Activated CD8-positive, alpha-beta memory T cell treated with anti-CD3 and anti-CD28 coated beads, Interleukin-2, amount 10 ng/mL, durations not matched to agents 7 days and 5 days (primary cell): ENCODE data around the gene RNF10. TPM values are rescaled to one million over a fixed set of nuclear protein-coding genes. Genes with fewer than 3 reads are reported as not detected.
A peak's percentile ranks its signal among the peaks of the same experiment; 100 is the strongest.
"Not testable (repeated sequence)": the region's sequence is repeated elsewhere in the genome, so short reads cannot be mapped to it uniquely, and the experiment has no call there.

Experiments
- ATAC-seq: fragments of 150-1000 bp; cut with Tn5 transposase; one replicate; pipeline ENCODE4 v1.10.0; 2021; ENCODE audit warnings: moderate library complexity
- CTCF ChIA-PET: fragments of 350-600 bp; sonication (Branson Sonifier 250); formaldehyde crosslinking; loops from one replicate; lab custom pipeline; 2021; ENCODE audit warnings: antibody characterized with exemption; lab: Charles Lee
- DNase-seq: peaks from one replicate; pipeline ENCODE4 v3.0.0-alpha.2; 2020
- H3K27ac Mint-ChIP-seq: one replicate; pipeline ENCODE4 v1.8.0; 2021; ENCODE audit warnings: mild to moderate bottlenecking, mixed read lengths
- H3K27me3 Mint-ChIP-seq: one replicate; pipeline ENCODE4 v1.8.0; 2021; ENCODE audit warnings: mixed read lengths
- H3K36me3 Mint-ChIP-seq: one replicate; pipeline ENCODE4 v1.8.0; 2021; ENCODE audit warnings: mild to moderate bottlenecking, mixed read lengths
- H3K4me1 Mint-ChIP-seq: one replicate; pipeline ENCODE4 v1.8.0; 2021; ENCODE audit warnings: mixed read lengths
- H3K4me3 Mint-ChIP-seq: one replicate; pipeline ENCODE4 v1.8.0; 2021; ENCODE audit warnings: mild to moderate bottlenecking, moderate library complexity, mixed read lengths
- H3K9me3 Mint-ChIP-seq: one replicate; pipeline ENCODE4 v1.8.0; 2022; ENCODE audit warnings: low read depth, mixed read lengths
- total RNA-seq, 2 experiments: library from RNA; stranded (reverse); gene quantifications; one replicate each; pipeline ENCODE4 v1.2.3, GENCODE V29; 2021

The RNF10 gene
- total RNA-seq, 2 experiments from 2014 or later = 209 to 217 TPM

DNA sequence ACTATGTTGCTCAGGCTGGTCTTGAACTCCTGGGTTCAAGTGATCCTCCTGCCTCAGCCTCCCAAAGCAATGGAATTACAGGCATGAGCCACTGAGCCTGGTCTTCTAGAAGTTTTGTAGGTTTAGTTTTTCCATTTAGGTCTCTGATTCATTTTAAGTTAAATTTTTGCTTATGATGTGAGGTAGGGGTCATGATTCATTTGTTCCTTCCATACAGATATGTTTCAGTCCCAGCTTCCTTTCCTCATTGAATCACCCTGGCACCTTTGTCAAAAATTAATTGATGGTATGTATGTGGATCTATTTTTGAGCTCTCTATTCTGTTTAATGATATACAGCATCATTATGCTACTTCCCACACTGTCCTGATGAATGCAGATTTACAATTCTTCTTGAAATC lies 80.7 kb downstream of the RNF10 start:
- Mint-ChIP-seq H3K4me1 (no peaks in the 10 kb centered on the region), H3K36me3 (no peaks in the 10 kb centered on the region), H3K4me3 (no peak overlapping the region), H3K27ac (no peak overlapping the region), H3K27me3 (peaks cover 24% of the 10 kb centered on the region), H3K9me3 (no peaks in the 10 kb centered on the region)
- DNase-seq = no peak
- no peak for ATAC-seq
- CTCF ChIA-PET = no interaction called here

DNA sequence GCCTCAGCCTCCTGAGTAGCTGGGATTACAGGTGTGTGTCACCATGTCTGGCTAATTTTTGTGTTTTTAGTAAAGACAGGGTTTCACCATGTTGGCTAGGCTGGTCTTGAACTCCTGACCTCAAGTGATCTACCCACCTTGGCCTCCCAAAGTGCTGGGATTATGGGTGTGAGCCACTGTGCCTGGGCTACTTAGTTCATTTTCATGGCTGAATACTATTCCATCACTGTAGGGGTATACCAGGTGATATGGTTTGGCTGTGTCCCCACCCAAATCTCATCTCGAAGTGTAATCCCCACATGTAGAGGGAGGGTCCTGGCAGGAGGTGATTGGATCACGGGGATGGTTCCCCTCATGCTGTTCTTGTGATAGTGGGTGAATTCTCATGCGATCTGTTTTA lies 83.0 kb downstream of the RNF10 start:
- peaks cover 34% of the 10 kb centered on the region for H3K27me3 Mint-ChIP-seq
- DNase-seq, H3K27ac Mint-ChIP-seq, H3K4me1 Mint-ChIP-seq, ATAC-seq, H3K9me3 Mint-ChIP-seq, CTCF ChIA-PET, H3K4me3 Mint-ChIP-seq, H3K36me3 Mint-ChIP-seq: not testable (repeated sequence)

DNA sequence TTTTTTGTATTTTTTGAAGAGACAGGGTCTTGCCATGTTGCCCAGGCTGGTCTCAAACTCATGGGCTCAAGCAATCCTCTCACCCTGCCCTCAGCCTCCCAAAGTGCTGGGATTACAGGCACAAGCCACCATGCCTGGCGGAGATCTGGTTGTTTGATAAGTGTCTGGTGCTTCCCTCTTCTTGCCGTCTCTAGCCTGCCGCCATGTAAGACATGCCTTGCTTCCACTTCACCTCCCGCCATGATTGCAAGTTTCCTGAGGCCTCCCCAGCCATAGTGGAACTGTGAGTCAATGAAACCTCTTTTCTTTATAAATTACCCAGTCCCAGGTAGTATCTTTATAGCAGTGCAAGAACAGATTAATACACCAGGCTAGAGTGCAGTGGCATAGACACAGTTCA lies 83.6 kb downstream of the RNF10 start:
- ATAC-seq, DNase-seq, H3K4me1 Mint-ChIP-seq, H3K4me3 Mint-ChIP-seq, H3K27ac Mint-ChIP-seq, H3K36me3 Mint-ChIP-seq, H3K9me3 Mint-ChIP-seq, CTCF ChIA-PET: not testable (repeated sequence)
- H3K27me3 Mint-ChIP-seq = peaks cover 34% of the 10 kb centered on the region

DNA sequence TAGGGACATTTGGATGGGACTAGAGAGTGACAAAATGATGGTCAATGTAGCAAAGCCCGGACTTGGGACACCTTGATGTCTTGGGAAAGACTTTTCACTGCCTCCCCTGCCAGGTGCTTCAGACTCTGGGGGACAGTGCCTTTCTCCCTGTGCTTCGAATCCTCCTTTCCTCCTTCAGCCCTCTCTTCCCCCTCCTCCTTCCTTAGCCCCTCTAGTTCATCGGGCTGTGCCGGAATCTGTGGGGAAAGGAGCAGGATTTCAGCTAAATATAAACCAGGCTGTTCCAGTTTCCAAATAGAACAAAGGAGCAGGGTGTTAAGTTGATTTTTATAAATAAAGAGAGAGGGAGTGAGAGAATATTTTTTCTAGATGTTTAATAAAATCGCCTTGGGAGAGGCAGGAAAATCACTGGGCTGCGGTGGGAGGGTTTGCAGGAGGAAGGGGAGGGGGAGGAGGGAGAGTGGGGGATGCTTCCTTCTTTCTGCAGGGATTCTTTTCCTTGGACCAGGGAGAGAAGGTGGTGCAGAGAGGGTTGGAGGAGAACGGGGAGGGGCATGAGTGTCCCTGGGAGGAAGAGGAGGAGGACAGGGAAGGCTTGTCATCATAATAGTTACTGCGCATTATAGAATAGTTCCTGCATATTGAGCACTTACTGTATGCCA lies 84.9 kb downstream of the RNF10 start:
- H3K27me3 Mint-ChIP-seq = peaks cover 30% of the 10 kb centered on the region
- no peaks in the 10 kb centered on the region for H3K4me1 Mint-ChIP-seq
- no peak overlapping the region for H3K4me3 Mint-ChIP-seq
- DNase-seq (no peak), ATAC-seq (no peak)
- H3K9me3 Mint-ChIP-seq = no peaks in the 10 kb centered on the region
- CTCF ChIA-PET = interaction anchor here (0.6 kb wide), 2 partner anchors 17 to 27 kb away, joined by 3 to 4 read pairs; no protein-coding TSS in a partner anchor
- H3K36me3 Mint-ChIP-seq = no peaks in the 10 kb centered on the region
- H3K27ac Mint-ChIP-seq = no peak overlapping the region

DNA sequence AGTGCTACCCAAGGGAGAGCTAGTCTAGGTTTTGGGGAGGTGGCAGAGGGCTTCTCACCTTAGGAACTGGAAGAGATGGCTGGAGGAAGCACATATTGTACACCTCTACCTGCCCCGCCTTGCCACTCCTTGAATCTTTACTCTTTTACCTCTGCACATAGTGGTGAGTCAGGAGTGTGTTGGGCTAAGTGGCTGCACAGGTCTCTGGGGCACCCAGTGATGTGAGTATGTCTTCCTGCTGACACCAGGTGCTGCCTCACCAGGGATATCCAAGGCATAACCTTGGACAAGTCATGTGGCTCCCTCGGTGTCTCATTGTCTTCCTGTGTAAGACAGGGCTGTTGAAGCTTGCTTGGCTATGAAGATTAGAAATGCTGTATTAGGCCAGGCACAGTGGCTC lies 86.5 kb downstream of the RNF10 start:
- H3K4me1 Mint-ChIP-seq = no peaks in the 10 kb centered on the region
- H3K36me3 Mint-ChIP-seq = no peaks in the 10 kb centered on the region
- no peak overlapping the region for H3K4me3 Mint-ChIP-seq
- peaks cover 30% of the 10 kb centered on the region for H3K27me3 Mint-ChIP-seq
- ATAC-seq (no peak), DNase-seq (no peak)
- H3K9me3 Mint-ChIP-seq = no peaks in the 10 kb centered on the region
- H3K27ac Mint-ChIP-seq = no peak overlapping the region
- CTCF ChIA-PET = interaction anchor here (0.5 to 1.0 kb wide), 2 partner anchors 38 to 932 kb away, joined by 3 to 5 read pairs; no protein-coding TSS in a partner anchor

DNA sequence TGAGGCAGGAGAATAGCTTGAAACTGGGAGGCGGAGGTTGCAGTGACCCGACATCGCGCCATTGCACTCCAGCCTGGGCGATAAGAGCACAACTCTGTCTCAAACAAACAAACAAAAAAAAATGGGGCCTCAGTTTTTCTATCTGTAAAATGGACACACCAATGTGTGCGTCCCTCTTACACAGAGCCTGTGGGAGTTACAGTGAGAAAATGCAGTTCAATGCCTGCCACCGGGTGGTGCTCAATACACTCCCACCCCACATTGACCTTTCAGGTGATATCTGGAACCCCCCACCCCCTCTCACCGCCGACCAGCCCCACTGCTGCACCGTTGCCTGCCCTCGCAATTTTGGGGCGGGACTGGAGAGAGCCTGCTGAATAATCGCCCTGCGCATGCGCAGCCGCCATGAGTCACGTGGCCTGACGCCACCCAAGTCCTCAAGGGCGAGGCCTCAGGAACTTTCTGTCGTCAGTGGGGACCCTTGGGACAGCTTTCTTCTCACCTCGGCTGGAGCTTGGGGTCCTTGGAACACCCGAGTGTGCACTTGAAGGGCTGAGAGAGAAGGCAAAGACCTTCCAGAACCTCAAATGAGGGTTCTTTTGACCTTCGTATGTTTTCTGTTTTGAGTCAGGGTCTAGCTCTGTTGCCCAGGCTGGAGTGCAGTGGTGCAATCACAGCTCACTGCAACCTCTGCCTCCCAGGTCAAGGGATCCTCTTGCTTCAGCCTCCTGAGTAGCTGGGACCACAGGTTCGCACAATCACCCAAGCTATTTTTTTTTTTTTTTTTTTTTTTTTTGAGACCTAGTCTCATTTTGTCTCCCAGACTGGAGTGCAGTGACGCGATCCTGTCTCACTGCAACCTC lies 91.6 kb downstream of the RNF10 start:
- Mint-ChIP-seq H3K36me3 (no peaks in the 10 kb centered on the region), H3K27me3 (peaks cover 10% of the 10 kb centered on the region), H3K9me3 (no peaks in the 10 kb centered on the region), H3K4me3 (no peak overlapping the region), H3K4me1 (no peaks in the 10 kb centered on the region), H3K27ac (no peak overlapping the region)
- DNase-seq (peak; percentile 61), ATAC-seq (peak; percentile 33)
- CTCF ChIA-PET = interaction anchor here (0.7 to 2.9 kb wide), 9 partner anchors 11 to 378 kb away, joined by 3 to 10 read pairs (median 3); no protein-coding TSS in a partner anchor

Other genes with a start within 250 kb of the RNF10 start
- 1,000 to 10,000 TPM in 1 of 2 experiments, 100 to 1,000 TPM in 1; 953 to 3,569 TPM for gene RNU4-2, start 242.5 kb upstream of the RNF10 start, total RNA-seq
- 1,000 to 10,000 TPM in 1 of 2 experiments, 100 to 1,000 TPM in 1; 780 to 2,122 TPM for gene RNU4-1, start 241.1 kb upstream of the RNF10 start, total RNA-seq
- 1 to 10 TPM; 2.4 to 3.0 TPM for gene SIRT4, start 232.0 kb upstream of the RNF10 start, total RNA-seq
- gene PLA2G1B, start 206.6 kb upstream of the RNF10 start, total RNA-seq = not detected
- under 1 TPM in 1 of 2 experiments, not detected in 1; 0.07 TPM for gene MSI1, start 165.2 kb upstream of the RNF10 start, total RNA-seq
- gene COX6A1, start 96.2 kb upstream of the RNF10 start, total RNA-seq = 100 to 1,000 TPM; 329 to 408 TPM
- gene TRIAP1, start 88.0 kb upstream of the RNF10 start, total RNA-seq = 10 to 100 TPM; 26.8 to 38.0 TPM
- gene GATC, start 87.9 kb upstream of the RNF10 start, total RNA-seq = 10 to 100 TPM; 25.3 to 32.7 TPM
- gene SRSF9, start 64.6 kb upstream of the RNF10 start, total RNA-seq = 100 to 1,000 TPM; 195 to 240 TPM
- 100 to 1,000 TPM; 190 to 264 TPM for gene DYNLL1, start 38.2 kb upstream of the RNF10 start, total RNA-seq
- gene COQ5, start 5.2 kb upstream of the RNF10 start, total RNA-seq = 10 to 100 TPM; 26.4 to 34.0 TPM
- gene POP5, start 47.0 kb downstream of the RNF10 start, total RNA-seq = 10 to 100 TPM; 63.1 to 65.1 TPM
- not detected for gene CABP1, start 106.3 kb downstream of the RNF10 start, total RNA-seq
- gene MLEC, start 152.8 kb downstream of the RNF10 start, total RNA-seq = 10 to 100 TPM; 74.5 to 96.2 TPM
- 10 to 100 TPM; 15.9 to 22.9 TPM for gene UNC119B, start 176.1 kb downstream of the RNF10 start, total RNA-seq
- gene ACADS, start 191.5 kb downstream of the RNF10 start, total RNA-seq = 10 to 100 TPM; 14.6 to 17.6 TPM